NCI-H1930 (cell line): ENCODE data around the gene ZNF564.
"Not testable (repeated sequence)": the region's sequence is repeated elsewhere in the genome, so short reads cannot be mapped to it uniquely, and the experiment has no call there.

ENCODE experiments used
- DNase-seq, 2 experiments: peaks; one replicate each; lab custom pipeline; 2025; lab: John Stamatoyannopoulos, UW

ZNF564 gene

DNA sequence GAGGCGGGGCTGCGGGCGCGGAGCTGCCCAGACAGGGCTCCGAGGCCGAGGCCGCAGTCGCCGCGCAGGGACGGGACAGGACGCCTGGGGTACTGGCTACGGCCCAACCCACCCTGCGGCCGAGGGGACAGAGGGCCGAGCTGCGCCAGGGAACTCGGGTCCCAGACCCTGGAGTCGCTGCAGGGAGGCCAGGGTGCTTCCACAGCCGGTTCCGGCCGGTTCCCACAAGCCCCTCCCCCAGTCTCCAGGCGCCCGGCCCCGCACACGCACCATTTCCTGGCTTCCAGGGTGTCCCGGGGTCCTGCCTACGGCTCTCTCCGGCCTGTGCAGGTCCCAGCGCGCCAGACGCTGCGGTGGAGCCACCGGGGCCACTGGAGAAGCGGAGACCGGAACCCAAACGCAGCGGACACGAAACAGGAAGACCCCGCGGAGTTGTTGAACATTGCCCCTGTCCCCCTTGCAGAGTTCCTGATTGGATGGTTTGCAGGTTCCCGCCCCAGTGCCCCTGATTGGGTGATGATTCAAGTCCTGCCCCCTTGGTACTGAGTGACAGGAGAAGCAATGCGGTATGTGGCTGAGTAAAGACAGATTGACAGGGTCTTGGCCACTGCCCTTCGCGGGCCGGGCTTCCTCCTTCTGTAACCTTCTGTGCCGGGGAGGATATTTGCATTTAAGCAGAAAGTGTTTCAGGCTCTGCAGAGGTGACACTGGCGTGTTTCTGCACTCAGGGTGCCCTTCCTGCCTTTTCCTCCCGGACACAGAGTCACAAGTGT, at the start of gene ZNF564:
TSS of gene ZNF564 (minus strand) at position 423 of the 773 bp plus-strand sequence. CDS start at position 273, 150 bp downstream.
- DNase-seq: peak; percentile 90 to 91

DNA sequence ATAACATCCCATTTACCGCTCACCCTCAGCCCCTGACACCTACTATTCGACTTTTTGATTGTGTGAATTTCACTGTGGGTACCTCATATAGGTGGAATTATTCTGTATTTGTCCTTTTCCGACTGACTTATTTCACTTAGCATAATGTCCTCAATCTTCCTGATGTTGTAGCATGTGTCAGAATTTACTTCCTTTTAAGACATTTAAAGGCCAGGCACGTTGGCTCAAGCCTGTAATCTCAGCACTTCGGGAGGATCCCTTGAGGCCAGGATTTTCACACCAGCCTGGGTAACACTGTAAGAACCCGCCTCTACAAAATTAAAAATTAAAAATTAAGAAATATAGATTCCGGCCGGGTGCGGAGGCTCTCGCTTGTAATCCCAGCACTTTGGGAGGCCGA, 46.3 kb upstream of the ZNF564 start:
- DNase-seq: no peak

DNA sequence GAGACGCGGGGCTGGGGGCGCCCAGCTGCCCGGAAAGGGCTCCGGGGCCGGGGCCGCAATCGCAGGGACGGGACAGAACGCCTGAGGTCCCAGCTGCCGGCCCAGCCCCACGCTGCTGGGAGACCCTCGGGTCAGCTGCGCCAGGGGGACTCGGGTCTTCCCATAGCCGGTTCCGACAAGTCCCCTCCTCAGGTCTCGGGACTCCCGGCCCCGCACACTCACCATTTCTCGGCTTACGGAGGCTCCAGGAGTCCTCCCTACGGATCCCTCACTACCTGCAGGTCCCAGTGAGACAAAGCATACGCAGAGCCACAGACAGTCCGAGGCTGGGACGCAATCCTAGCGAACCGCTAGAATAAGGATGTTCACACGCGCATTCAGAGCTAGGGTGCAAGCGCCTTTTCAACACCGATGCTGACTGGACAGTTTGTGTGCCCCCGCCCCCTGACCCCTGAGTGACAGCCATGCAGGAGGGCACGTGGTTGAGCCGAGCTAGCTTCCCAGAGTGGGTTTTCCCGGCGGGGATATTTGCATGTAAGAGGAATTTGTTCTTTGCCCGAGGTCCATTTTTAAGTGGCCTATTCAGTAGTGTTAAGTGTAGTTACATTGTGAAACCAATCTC, 45.8 kb upstream of the ZNF564 start:
- DNase-seq: no peak

DNA sequence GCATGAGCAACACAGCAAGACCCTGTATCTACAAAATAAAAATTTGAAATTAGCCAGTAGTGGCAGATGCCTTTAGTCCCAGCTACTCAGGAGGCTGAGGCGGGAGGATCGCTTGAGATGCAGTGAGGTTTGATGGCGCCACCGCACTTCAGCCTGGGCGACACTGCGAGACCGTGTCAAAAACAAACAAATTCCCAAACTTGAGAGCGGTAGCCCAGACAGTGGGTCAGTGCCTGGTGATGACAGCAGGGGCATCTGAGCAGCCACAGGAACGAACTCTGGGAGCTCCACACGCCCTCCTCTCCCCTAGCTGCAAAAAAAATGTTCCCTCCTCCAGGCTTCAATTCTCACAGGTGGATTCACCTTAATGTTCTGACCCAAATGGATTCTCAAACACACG, 45.2 kb upstream of the ZNF564 start:
- no peak for DNase-seq

DNA sequence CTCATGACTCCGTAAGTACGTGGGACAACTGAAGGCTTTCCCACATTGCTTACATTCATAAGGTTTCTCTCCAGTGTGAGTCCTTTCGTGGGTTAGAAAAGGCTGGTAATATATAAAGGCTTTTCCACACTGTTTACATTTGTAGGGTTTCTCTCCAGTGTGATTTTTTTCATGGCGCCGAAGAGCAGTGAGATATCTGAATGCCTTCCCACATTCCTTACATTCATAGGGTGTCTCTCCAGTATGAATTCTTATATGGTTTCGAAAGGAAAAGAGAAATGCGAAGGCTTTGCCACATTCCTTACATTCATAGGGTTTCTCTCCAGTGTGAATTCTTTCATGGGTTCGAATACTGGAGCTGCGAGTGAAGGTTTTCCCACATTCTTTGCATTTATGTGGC, 29.8 kb upstream of the ZNF564 start:
- no peak for DNase-seq

DNA sequence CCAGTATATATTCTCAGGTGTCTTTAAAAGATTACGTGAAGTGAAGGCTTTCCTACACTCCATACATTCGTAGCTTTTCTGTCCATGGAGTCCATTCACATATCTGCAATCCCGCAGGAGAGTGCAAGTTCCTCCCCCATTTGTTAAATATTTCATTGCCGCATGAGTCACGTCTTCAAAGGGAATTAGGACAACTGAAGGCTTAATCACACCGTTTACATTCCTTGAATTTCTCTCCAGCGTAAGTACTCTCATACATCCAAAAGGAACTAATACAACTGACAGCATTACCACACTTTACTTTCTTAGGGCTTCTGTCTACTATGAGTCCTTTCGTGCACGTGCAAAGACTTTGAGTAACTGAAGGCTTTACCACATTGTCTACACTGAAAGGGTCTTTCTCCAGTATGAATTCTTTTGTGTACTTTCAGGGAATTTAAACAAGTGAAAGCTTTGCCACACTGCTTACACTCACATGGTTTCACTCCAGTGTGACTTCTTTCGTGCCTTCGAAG, 29.0 kb upstream of the ZNF564 start:
- no peak for DNase-seq

DNA sequence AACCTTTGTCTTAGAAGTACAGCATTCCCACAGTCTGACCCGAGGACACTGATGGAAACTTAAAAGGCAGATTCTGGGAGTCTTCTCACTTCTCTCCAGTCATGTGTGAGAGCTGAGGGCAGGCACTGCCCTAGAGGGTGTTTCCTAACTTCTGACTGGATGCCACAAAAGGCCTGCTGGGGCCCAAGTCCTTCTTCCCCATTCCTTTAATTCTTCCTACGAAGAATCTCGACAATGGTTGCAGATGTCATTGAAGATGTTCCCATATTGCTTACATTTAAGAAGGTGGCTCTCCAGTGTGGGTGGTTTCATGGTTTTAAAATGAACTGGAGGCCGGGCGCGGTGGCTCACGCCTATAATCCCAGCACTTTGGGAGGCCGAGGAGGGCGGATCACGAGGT, 27.4 kb upstream of the ZNF564 start:
- no peak for DNase-seq

DNA sequence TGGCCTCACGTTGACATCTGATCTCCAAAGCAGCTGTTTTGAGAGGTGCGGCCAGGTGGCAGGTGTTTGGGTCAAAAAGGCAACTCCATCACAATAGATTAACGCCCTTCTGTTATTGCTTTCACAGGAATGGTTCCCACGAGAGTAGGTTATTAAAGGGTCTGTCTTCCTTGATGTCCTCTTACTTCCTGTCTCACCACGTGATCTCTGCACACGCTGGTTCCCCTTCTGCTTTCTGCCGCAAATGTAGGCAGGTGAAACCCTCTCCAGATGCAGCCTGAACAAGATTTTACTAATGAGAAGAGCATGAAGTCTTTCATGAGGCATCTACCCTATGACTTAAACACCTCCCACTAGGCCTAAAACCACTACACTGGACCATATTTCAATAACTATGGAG, 22.8 kb upstream of the ZNF564 start:
- DNase-seq: no peak

DNA sequence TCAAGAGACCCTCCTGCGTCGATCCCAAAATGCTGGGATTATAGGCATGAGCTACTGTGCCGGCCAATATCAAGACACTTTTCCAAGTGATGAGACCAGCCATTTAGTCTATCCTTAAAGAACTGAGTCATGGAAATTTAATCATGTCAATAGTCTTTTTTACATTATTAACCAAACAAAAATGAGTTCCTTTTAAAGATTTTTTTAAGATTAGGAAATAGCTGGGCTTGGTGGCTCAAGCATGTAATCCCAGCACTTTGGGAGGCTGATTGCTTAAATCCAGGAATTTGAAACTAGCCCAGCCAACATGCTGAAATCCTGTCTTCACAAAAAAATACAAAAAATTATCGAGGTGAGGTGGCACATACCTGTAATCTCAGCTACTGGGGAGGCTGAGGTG, 16.7 kb upstream of the ZNF564 start:
- DNase-seq: no peak

DNA sequence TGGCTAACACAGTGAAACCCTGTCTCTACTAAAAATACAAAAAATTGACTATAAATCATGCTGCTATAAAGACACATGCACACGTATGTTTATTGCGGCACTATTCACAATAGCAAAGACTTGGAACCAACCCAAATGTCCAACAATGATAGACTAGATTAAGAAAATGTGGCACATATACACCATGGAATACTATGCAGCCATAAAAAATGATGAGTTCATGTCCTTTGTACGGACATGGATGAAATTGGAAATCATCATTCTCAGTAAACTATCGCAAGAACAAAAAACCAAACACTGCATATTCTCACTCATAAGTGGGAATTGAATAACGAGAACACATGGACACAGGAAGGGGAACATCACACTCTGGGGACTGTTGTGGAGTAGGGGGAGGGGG, 15.1 kb upstream of the ZNF564 start:
- DNase-seq: not testable (repeated sequence)

DNA sequence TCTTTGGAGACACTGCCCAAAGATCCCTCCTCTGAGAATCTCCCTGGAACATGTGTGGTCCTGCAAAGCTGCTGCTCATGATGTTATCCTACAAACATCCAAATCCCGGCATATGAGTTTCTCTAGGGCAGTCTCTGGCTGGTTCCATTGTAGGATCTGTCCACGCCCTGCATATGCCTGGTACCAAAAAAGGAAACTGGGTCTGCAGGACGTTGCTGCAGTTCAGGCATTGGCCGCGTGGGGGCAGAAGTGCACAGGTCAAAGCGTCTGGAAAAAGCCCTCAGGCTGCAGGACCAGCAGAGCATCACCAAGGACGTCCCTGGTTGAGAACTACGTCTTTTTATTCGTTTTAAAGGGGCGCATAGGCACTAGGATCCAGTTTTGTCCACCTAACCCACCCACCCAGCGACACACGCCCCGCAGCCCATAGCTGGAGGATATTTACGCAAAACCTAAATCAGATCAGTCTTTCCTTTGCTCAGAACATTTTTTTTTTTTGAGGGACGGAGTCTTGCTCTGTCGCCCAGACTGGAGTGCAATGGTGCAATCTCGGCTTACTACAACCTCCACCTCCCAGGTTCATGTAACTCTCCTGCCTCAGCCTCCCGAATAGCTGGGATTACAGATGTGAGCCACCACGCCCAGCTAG, 12.9 kb upstream of the ZNF564 start:
- peak; percentile 41 to 75 for DNase-seq

DNA sequence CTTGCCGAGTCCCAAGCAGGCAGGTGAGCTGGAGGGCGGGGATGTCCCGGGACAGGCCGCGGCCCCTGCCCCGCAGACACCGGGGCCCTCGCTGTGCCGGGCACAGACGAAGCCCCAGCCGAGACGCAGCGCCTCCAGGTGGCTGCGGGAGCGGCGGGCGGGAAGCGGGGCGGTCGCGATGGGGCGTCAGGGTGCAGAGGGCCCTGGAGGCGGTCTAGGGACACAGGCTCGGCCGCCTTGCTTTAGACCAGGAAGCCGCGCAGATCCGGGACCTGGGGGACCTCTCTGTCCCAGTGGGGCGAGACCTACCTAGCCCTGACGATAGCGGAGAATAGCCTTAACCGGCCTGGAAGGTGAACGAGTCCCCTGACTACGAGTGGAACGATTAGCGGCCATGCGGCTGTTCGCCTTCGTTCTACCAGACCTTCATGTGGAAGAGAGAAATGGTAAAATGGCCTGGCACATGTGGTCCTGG, 4.2 kb upstream of the ZNF564 start:
- no peak for DNase-seq

DNA sequence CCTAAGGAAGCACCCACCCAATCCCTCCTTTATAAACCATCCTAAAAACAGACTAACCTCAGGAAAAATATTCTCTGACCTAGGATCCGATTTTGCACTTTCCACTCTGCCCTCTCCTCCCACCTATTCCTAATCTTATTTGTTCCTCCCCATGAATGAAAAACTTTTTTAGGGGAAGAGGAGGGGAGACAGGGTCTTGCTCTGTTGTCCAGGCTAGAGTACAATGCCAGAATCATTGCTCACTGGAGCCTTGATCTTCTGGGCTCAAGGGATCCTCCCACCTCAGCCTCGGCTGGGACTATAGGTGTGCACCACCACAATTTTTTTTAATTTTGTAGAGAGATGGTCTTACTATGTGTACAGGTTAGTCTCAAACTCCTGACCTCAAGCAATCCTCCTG, 4.4 kb downstream of the ZNF564 start:
- DNase-seq: no peak

DNA sequence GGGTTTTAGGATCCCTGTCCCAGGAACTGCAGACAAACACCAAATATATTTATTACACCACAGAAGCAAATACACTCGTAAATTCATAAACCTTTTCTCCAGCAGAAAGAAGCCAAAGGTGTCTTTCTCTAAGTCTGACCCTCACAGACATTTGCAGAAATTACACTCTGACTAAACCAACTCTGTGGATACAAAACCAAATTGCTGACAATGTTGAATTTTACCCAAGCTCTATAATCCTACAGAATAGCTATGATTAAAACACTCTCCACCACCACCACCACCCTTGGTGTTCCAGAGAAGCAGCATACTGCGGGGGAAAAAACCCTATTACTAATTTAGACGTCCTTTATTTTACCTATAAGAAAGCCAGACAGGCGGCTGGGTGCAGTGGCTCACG, 5.2 kb downstream of the ZNF564 start:
- no peak for DNase-seq

DNA sequence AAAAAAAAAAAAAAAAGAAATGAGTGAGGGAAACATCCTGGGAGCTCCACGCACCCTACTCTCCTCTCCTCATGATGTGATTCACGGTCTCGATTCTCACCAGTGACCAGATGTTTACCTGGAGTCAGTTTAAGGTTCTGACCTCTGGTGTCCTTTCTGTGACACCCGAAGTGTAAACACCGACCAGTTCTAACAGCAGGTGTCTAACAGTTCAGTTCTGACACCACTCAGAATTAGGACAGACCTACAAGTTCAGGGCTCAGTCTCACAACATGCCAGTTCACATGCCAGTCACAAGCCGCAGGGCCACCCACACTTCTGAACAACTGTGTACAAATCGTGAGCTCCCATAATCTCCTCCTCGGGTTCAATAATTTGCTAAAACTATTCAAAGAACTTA, 6.0 kb downstream of the ZNF564 start:
- no peak for DNase-seq

DNA sequence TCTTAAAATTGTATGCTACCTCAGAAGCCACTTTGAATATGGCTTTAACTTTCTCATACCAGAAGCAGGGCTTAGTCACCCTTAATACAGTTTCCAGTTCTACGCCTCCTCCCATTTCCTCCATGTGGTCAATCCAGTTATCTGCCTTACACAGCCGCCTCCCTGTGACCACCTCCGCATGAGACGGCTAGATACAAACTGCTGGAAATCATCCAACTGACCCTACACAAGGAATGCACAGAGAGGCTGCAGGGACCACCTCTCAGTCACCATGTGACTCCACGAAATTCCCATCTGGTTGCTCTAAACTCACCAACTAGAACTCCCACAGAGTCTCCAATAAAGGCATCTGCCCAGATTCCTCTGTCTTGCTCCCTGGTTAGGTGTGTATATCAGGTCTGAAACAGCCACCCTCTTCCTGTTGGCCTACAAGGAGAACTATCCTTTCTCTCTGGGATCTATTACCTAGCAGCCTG, 6.8 kb downstream of the ZNF564 start:
- DNase-seq: no peak

DNA sequence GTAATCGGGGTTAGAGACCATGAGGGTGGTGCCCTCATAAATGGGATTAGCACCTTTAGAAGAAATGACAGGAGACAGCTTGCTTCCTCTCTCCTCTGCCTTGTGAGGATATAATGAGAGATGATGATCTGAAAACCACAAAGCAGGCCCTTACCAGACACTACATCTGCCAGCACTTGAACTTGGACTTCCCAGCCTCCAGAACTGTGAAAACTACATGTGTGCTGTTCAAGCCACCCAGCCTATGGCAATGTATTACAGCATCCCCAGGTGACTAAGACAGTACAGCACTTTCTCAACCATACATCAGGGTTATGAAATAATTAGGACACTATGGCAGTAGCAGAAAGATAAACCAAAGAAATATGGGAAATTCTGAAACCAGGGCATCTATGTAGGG, 7.4 kb downstream of the ZNF564 start:
- no peak for DNase-seq

DNA sequence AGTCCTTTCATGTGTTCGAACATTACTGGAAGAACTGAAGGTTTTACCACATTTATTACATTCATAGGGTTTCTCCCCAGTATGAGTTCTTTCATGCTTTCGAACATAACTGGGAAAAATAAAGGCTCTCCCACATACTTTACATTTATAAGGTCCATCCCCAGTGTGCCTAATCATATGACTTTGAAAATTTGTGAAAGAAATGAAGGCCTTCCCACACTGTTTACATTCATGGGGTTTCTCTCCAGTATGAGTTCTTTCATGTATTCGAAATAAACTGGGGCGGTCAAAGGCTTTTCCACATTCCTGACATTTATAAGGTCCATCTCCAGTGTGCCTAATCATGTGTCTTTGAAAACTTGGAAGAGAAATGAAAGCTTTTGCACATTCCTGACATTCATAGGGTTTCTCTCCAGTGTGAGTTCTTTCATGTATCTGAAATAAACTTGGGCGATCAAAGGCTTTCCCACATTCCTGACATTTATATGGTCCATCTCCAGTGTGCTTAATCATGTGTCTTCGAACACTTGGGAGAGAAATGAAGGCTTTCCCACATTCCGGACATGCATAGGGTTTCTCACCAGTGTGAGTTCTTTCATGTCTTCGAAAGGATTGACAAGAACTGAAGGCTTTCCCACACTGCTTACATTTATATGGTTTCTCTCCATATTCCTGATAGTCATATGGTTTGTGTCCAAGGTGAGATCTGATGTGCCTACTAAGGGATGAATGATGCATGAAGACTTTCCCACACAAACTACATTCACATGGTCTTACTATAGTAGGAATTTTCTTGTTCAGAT, 24.0 kb downstream of the ZNF564 start:
- peak in 1 of 2 experiments; percentile 15 for DNase-seq

DNA sequence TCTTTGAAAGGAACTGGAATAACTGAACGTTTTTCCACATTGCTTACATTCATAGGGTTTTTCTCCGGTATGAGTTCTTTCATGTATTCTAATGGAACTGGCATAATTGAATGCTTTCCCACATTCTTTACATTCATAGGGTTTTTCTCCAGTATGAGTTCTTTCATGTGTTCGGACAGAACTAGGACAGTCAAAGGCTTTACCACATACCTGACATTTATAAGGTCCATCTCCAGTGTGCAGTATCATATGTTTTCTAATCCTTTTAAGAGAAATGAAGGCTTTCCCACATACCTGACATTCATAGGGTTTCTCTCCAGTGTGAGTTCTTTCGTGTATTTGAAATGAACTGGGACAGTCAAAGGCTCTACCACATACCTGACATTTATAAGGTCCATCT, 24.7 kb downstream of the ZNF564 start:
- no peak for DNase-seq

DNA sequence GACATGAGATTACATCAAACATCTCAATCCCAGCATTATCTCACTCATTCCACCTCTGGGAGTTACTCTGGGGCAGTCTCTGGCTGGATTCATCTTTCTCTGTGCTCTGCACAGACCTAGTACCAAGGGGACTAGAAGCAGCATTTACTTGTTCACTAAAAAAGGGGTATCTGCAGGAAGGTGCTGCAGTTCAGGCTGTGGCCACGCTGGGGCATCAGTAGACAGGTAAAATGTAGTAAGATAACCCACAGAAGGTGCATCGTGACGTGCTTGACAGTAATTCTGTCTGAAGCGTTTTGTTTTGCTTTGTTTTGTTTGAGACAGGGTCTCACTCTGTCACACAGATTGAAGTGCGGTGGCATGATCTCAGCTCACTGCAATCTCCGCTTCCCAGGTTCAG, 29.3 kb downstream of the ZNF564 start:
- DNase-seq: no peak

DNA sequence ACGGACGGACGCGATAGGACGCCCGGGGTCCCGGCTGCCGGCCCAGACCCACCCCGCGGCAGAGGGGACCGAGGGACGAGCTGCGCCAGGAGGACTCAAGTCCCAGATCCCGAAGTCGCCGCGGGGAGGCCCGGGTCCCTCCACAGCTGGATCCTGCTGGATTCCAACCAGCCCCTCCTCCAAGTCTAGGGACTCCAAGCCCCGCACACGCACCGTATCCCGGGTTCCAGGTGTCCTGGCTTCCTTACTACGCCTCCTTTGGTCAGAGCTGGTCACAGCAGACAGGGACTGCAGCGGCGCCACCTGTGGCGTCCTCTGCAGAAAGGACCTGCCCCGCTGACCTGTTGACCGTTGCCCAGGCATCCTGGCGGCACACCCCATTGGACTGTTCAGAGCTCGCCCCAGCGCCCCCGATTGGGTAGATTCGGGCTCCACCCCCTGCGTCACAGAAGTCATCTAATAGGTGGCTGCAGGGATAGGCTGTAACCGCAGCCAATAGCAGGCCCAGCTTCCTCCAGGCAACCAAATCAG, 37.7 kb downstream of the ZNF564 start:
- no peak for DNase-seq

DNA sequence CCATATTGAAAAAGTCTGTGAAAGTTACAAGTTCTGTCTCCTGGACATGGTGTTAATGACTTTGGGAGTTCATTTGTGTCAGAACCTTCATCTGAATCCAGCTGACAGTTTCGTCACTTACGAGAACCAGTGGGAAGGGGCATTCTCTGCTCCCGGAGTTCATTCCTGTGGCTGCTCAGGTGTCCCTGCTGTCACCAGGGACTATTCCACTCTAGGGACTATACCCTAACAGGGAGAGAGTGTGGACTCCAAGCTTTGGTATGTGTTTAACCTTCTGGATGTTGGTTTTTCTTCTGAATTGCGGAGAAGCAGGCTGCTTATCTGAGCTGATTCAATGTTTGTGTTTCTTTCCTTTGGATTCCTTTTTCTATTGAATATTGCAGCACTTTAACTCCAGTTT, 54.2 kb downstream of the ZNF564 start:
- no peak for DNase-seq
